ENCODE data around the gene ZNF546.

The ZNF546 gene

GRCh38 chr19:39963898-39964297 lies 33.0 kb upstream of the ZNF546 start:
- Histone ChIP-seq H3K4me1 (ENCODE audit: control insufficient read depth in 1 of 2, insufficient read depth in 2 of 2, low read length in 2 of 2) (no peaks in the 10 kb centered on the region), H3K4ac (ENCODE audit: low read depth, low read length) (no peak overlapping the region), H2BK120ac (ENCODE audit: insufficient read depth, low read length, poor library complexity) (no peak overlapping the region), H3K18ac (ENCODE audit: low read length) (no peak overlapping the region), H3K14ac (ENCODE audit: low read length) (no peak overlapping the region), H4K12ac (ENCODE audit: low read depth, low read length) (no peak overlapping the region), H4K8ac (ENCODE audit: low read depth, low read length) (no peak overlapping the region), H2BK5ac (ENCODE audit: low read depth, low read length, poor library complexity) (no peak overlapping the region), H2AK5ac (ENCODE audit: low read length) (no peak overlapping the region), H3K27ac (ENCODE audit: low read depth, low read length) (no peak overlapping the region), H3K4me2 (ENCODE audit: low read length) (no peak overlapping the region), H2BK12ac (ENCODE audit: low read length) (no peak overlapping the region), H3K36me3 (ENCODE audit: control insufficient read depth in 1 of 2, insufficient read depth in 2 of 2, low read length in 2 of 2) (no peaks in the 10 kb centered on the region), H3K9ac (ENCODE audit: low read length) (no peak overlapping the region), H2AFZ (ENCODE audit: insufficient read depth, low read length, poor library complexity) (no peak overlapping the region), H3K23ac (ENCODE audit: low read length) (no peak overlapping the region), H3K79me2 (ENCODE audit: control insufficient read depth, insufficient read depth, low read length, poor library complexity) (no peaks in the 10 kb centered on the region), H4K91ac (ENCODE audit: low read depth, low read length) (no peak overlapping the region), H3K27me3 (ENCODE audit: insufficient read depth, low read length) (no peaks in the 10 kb centered on the region), H3K79me1 (ENCODE audit: low read length) (no peaks in the 10 kb centered on the region), H3K9me3 (ENCODE audit: insufficient read depth, low read depth, low read length) (no peaks in the 10 kb centered on the region), H3K4me3 (ENCODE audit: low read depth, low read length) (no peak overlapping the region)
- no peak for DNase-seq
- no CpG with 5 or more reads among the region's 3 CpGs for WGBS (ENCODE audit: extremely low coverage, insufficient coverage, insufficient read length)

GRCh38 chr19:39966617-39967016 lies 30.2 kb upstream of the ZNF546 start:
- H2BK120ac ChIP-seq (ENCODE audit: insufficient read depth, low read length, poor library complexity): no peak overlapping the region
- H4K12ac ChIP-seq (ENCODE audit: low read depth, low read length): no peak overlapping the region
- H3K27me3 ChIP-seq (ENCODE audit: insufficient read depth, low read length): no peaks in the 10 kb centered on the region
- no peak overlapping the region for H4K8ac ChIP-seq (ENCODE audit: low read depth, low read length)
- H2BK5ac ChIP-seq (ENCODE audit: low read depth, low read length, poor library complexity): no peak overlapping the region
- H3K18ac ChIP-seq (ENCODE audit: low read length): no peak overlapping the region
- H3K23ac ChIP-seq (ENCODE audit: low read length): no peak overlapping the region
- H3K9me3 ChIP-seq (ENCODE audit: insufficient read depth, low read depth, low read length): no peaks in the 10 kb centered on the region
- H2AFZ ChIP-seq (ENCODE audit: insufficient read depth, low read length, poor library complexity): no peak overlapping the region
- H3K79me1 ChIP-seq (ENCODE audit: low read length): peaks cover 12% of the 10 kb centered on the region
- no peak for DNase-seq
- no peak overlapping the region for H2AK5ac ChIP-seq (ENCODE audit: low read length)
- H2BK12ac ChIP-seq (ENCODE audit: low read length): no peak overlapping the region
- H4K91ac ChIP-seq (ENCODE audit: low read depth, low read length): no peak overlapping the region
- H3K79me2 ChIP-seq (ENCODE audit: control insufficient read depth, insufficient read depth, low read length, poor library complexity): peaks cover 9% of the 10 kb centered on the region
- no peak overlapping the region for H3K27ac ChIP-seq (ENCODE audit: low read depth, low read length)
- H3K4me3 ChIP-seq (ENCODE audit: low read depth, low read length): no peak overlapping the region
- no CpG with 5 or more reads among the region's 6 CpGs for WGBS (ENCODE audit: extremely low coverage, insufficient coverage, insufficient read length)
- H3K14ac ChIP-seq (ENCODE audit: low read length): no peak overlapping the region
- H3K4ac ChIP-seq (ENCODE audit: low read depth, low read length): no peak overlapping the region
- peaks cover 0 to 3% of the 10 kb centered on the region in 2 experiments for H3K4me1 ChIP-seq (ENCODE audit: control insufficient read depth in 1 of 2, insufficient read depth in 2 of 2, low read length in 2 of 2)
- no peak overlapping the region for H3K9ac ChIP-seq (ENCODE audit: low read length)
- H3K36me3 ChIP-seq (ENCODE audit: control insufficient read depth in 1 of 2, insufficient read depth in 2 of 2, low read length in 2 of 2): no peaks in the 10 kb centered on the region
- H3K4me2 ChIP-seq (ENCODE audit: low read length): no peak overlapping the region

- Histone ChIP-seq H3K9me3 (ENCODE audit: insufficient read depth, low read depth, low read length) (no peaks in the 10 kb centered on the region), H3K4me1 (ENCODE audit: control insufficient read depth in 1 of 2, insufficient read depth in 2 of 2, low read length in 2 of 2) (peaks cover 3 to 9% of the 10 kb centered on the region in 2 experiments), H3K23ac (ENCODE audit: low read length) (no peak overlapping the region), H3K18ac (ENCODE audit: low read length) (no peak overlapping the region), H3K4ac (ENCODE audit: low read depth, low read length) (no peak overlapping the region), H2BK12ac (ENCODE audit: low read length) (no peak overlapping the region), H2BK5ac (ENCODE audit: low read depth, low read length, poor library complexity) (no peak overlapping the region), H4K8ac (ENCODE audit: low read depth, low read length) (no peak overlapping the region), H3K27ac (ENCODE audit: low read depth, low read length) (no peak overlapping the region), H3K79me2 (ENCODE audit: control insufficient read depth, insufficient read depth, low read length, poor library complexity) (peaks cover 15% of the 10 kb centered on the region), H3K4me2 (ENCODE audit: low read length) (no peak overlapping the region), H2AK5ac (ENCODE audit: low read length) (no peak overlapping the region), H3K36me3 (ENCODE audit: control insufficient read depth in 1 of 2, insufficient read depth in 2 of 2, low read length in 2 of 2) (peaks cover 5 to 6% of the 10 kb centered on the region in 2 experiments), H4K91ac (ENCODE audit: low read depth, low read length) (no peak overlapping the region), H3K9ac (ENCODE audit: low read length) (no peak overlapping the region), H2BK120ac (ENCODE audit: insufficient read depth, low read length, poor library complexity) (no peak overlapping the region), H3K4me3 (ENCODE audit: low read depth, low read length) (no peak overlapping the region), H2AFZ (ENCODE audit: insufficient read depth, low read length, poor library complexity) (no peak overlapping the region), H3K14ac (ENCODE audit: low read length) (no peak overlapping the region), H3K27me3 (ENCODE audit: insufficient read depth, low read length) (no peaks in the 10 kb centered on the region), H4K12ac (ENCODE audit: low read depth, low read length) (no peak overlapping the region), H3K79me1 (ENCODE audit: low read length) (peaks cover 12% of the 10 kb centered on the region)
- no peak for DNase-seq
- WGBS (ENCODE audit: extremely low coverage, insufficient coverage, insufficient read length): no CpG with 5 or more reads among the region's 9 CpGs
Observed at GRCh38 chr19:39967561-39967960, 29.3 kb upstream of the ZNF546 start.

DNA sequence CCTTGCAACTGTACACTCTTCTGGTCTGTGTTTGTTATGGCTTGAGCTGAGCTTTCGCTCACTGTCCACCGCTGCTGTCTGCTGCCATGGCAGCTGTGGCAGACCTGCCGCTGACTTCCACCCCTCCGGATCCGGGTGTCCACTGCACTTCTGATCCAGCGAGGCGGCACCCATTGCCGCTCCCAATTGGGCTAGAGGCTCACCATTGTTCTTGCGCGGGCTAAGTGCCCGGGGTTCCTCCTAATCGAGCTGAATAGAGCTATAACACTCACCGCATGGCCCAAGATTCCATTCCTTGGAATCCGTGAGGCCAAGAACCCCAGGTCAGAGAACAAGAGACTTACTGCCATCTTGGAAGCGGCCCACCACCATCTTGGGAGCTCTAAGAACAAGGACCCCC lies 28.1 kb upstream of the ZNF546 start:
- Histone ChIP-seq H3K14ac (ENCODE audit: low read length) (no peak overlapping the region), H3K79me1 (ENCODE audit: low read length) (peaks cover 12% of the 10 kb centered on the region), H2BK5ac (ENCODE audit: low read depth, low read length, poor library complexity) (no peak overlapping the region), H2BK120ac (ENCODE audit: insufficient read depth, low read length, poor library complexity) (no peak overlapping the region), H3K23ac (ENCODE audit: low read length) (no peak overlapping the region), H4K91ac (ENCODE audit: low read depth, low read length) (no peak overlapping the region), H3K4me3 (ENCODE audit: low read depth, low read length) (no peak overlapping the region), H4K12ac (ENCODE audit: low read depth, low read length) (no peak overlapping the region), H3K36me3 (ENCODE audit: control insufficient read depth in 1 of 2, insufficient read depth in 2 of 2, low read length in 2 of 2) (peaks cover 13 to 16% of the 10 kb centered on the region in 2 experiments), H3K27ac (ENCODE audit: low read depth, low read length) (no peak overlapping the region), H3K79me2 (ENCODE audit: control insufficient read depth, insufficient read depth, low read length, poor library complexity) (peaks cover 15% of the 10 kb centered on the region), H3K9ac (ENCODE audit: low read length) (no peak overlapping the region), H2AK5ac (ENCODE audit: low read length) (no peak overlapping the region), H3K9me3 (ENCODE audit: insufficient read depth, low read depth, low read length) (no peaks in the 10 kb centered on the region), H3K4me2 (ENCODE audit: low read length) (no peak overlapping the region), H3K18ac (ENCODE audit: low read length) (no peak overlapping the region), H2AFZ (ENCODE audit: insufficient read depth, low read length, poor library complexity) (no peak overlapping the region), H3K27me3 (ENCODE audit: insufficient read depth, low read length) (no peaks in the 10 kb centered on the region), H4K8ac (ENCODE audit: low read depth, low read length) (no peak overlapping the region), H3K4ac (ENCODE audit: low read depth, low read length) (no peak overlapping the region), H2BK12ac (ENCODE audit: low read length) (no peak overlapping the region), H3K4me1 (ENCODE audit: control insufficient read depth in 1 of 2, insufficient read depth in 2 of 2, low read length in 2 of 2) (peaks cover 3 to 9% of the 10 kb centered on the region in 2 experiments)
- DNase-seq: no peak
- WGBS (ENCODE audit: extremely low coverage, insufficient coverage, insufficient read length): no CpG with 5 or more reads among the region's 15 CpGs
